ENCODE results near the gene INF2.

Gene INF2

GRCh38 chr14:104678901-104679705 lies 10.3 kb upstream of the INF2 start:
- Histone ChIP-seq H3K27me3 (ENCODE audit: insufficient read depth, low read length) (no peaks in the 10 kb centered on the region), H3K27ac (ENCODE audit: low read length) (peak overlapping the region; percentile 91), H3K9ac (ENCODE audit: low read depth, low read length) (peak overlapping the region; percentile 93; the same call in 1 of the 2 replicates), H3K9me3 (ENCODE audit: insufficient read depth, low read depth, low read length) (no peaks in the 10 kb centered on the region), H3K4me1 (ENCODE audit: insufficient read depth, low read length) (peaks cover 39% of the 10 kb centered on the region), H3K4me3 (ENCODE audit: low read length) (no peak overlapping the region), H3K36me3 (ENCODE audit: insufficient read depth, low read depth, low read length) (no peaks in the 10 kb centered on the region)

GRCh38 chr14:104680056-104680805 lies 9.2 kb upstream of the INF2 start:
- Histone ChIP-seq H3K27me3 (ENCODE audit: insufficient read depth, low read length) (no peaks in the 10 kb centered on the region), H3K4me3 (ENCODE audit: low read length) (no peak overlapping the region), H3K4me1 (ENCODE audit: insufficient read depth, low read length) (peaks cover 39% of the 10 kb centered on the region), H3K27ac (ENCODE audit: low read length) (no peak overlapping the region), H3K9me3 (ENCODE audit: insufficient read depth, low read depth, low read length) (no peaks in the 10 kb centered on the region), H3K36me3 (ENCODE audit: insufficient read depth, low read depth, low read length) (no peaks in the 10 kb centered on the region), H3K9ac (ENCODE audit: low read depth, low read length) (peak overlapping the region; percentile 56; the same call in 1 of the 2 replicates)

GRCh38 chr14:104680806-104681688 lies 8.4 kb upstream of the INF2 start:
- H3K27me3 ChIP-seq (ENCODE audit: insufficient read depth, low read length): no peaks in the 10 kb centered on the region
- peaks cover 39% of the 10 kb centered on the region for H3K4me1 ChIP-seq (ENCODE audit: insufficient read depth, low read length)
- H3K4me3 ChIP-seq (ENCODE audit: low read length): peak overlapping the region; percentile 53; the same call in 1 of the 2 replicates
- H3K36me3 ChIP-seq (ENCODE audit: insufficient read depth, low read depth, low read length): no peaks in the 10 kb centered on the region
- H3K9ac ChIP-seq (ENCODE audit: low read depth, low read length): peak overlapping the region; percentile 56; the same call in 1 of the 2 replicates
- H3K27ac ChIP-seq (ENCODE audit: low read length): peak overlapping the region; percentile 13
- H3K9me3 ChIP-seq (ENCODE audit: insufficient read depth, low read depth, low read length): no peaks in the 10 kb centered on the region

GRCh38 chr14:104681689-104682074 lies 7.7 kb upstream of the INF2 start:
- H3K36me3 ChIP-seq (ENCODE audit: insufficient read depth, low read depth, low read length): no peaks in the 10 kb centered on the region
- H3K4me3 ChIP-seq (ENCODE audit: low read length): peak overlapping the region; percentile 53; the same call in 1 of the 2 replicates
- no peaks in the 10 kb centered on the region for H3K9me3 ChIP-seq (ENCODE audit: insufficient read depth, low read depth, low read length)
- H3K27me3 ChIP-seq (ENCODE audit: insufficient read depth, low read length): no peaks in the 10 kb centered on the region
- H3K9ac ChIP-seq (ENCODE audit: low read depth, low read length): peak overlapping the region; percentile 57; the same call in 1 of the 2 replicates
- H3K4me1 ChIP-seq (ENCODE audit: insufficient read depth, low read length): peaks cover 33% of the 10 kb centered on the region
- peak overlapping the region; percentile 13 for H3K27ac ChIP-seq (ENCODE audit: low read length)

GRCh38 chr14:104682107-104682593 lies 7.3 kb upstream of the INF2 start:
- Histone ChIP-seq H3K27ac (ENCODE audit: low read length) (no peak overlapping the region), H3K4me3 (ENCODE audit: low read length) (peak overlapping the region; percentile 53; the same call in 1 of the 2 replicates), H3K36me3 (ENCODE audit: insufficient read depth, low read depth, low read length) (no peaks in the 10 kb centered on the region), H3K27me3 (ENCODE audit: insufficient read depth, low read length) (no peaks in the 10 kb centered on the region), H3K9ac (ENCODE audit: low read depth, low read length) (peak overlapping the region; percentile 57; the same call in 1 of the 2 replicates), H3K9me3 (ENCODE audit: insufficient read depth, low read depth, low read length) (no peaks in the 10 kb centered on the region), H3K4me1 (ENCODE audit: insufficient read depth, low read length) (peaks cover 28% of the 10 kb centered on the region)

- no peak overlapping the region for H3K27ac ChIP-seq (ENCODE audit: low read length)
- H3K9ac ChIP-seq (ENCODE audit: low read depth, low read length): no peak overlapping the region
- peaks cover 23% of the 10 kb centered on the region for H3K4me1 ChIP-seq (ENCODE audit: insufficient read depth, low read length)
- no peak overlapping the region for H3K4me3 ChIP-seq (ENCODE audit: low read length)
- no peaks in the 10 kb centered on the region for H3K9me3 ChIP-seq (ENCODE audit: insufficient read depth, low read depth, low read length)
- H3K36me3 ChIP-seq (ENCODE audit: insufficient read depth, low read depth, low read length): no peaks in the 10 kb centered on the region
- H3K27me3 ChIP-seq (ENCODE audit: insufficient read depth, low read length): no peaks in the 10 kb centered on the region
These were observed 5.6 kb upstream of the INF2 start for GRCh38 chr14:104683653-104684448.

- Histone ChIP-seq H3K4me1 (ENCODE audit: insufficient read depth, low read length) (peaks cover 23% of the 10 kb centered on the region), H3K9ac (ENCODE audit: low read depth, low read length) (no peak overlapping the region)
These were observed 5.0 kb upstream of the INF2 start for GRCh38 chr14:104684449-104684821.

GRCh38 chr14:104685216-104685997 lies 4.0 kb upstream of the INF2 start:
- H3K9me3 ChIP-seq (ENCODE audit: insufficient read depth, low read depth, low read length): no peaks in the 10 kb centered on the region
- no peaks in the 10 kb centered on the region for H3K36me3 ChIP-seq (ENCODE audit: insufficient read depth, low read depth, low read length)
- no peaks in the 10 kb centered on the region; the same call in 1 of the 2 replicates for H3K27me3 ChIP-seq (ENCODE audit: insufficient read depth, low read length)
- no peak overlapping the region for H3K27ac ChIP-seq (ENCODE audit: low read length)
- H3K4me3 ChIP-seq (ENCODE audit: low read length): no peak overlapping the region
- peaks cover 23% of the 10 kb centered on the region for H3K4me1 ChIP-seq (ENCODE audit: insufficient read depth, low read length)
- no peak overlapping the region for H3K9ac ChIP-seq (ENCODE audit: low read depth, low read length)

More at GRCh38 chr14:104684449-104684821, 5.0 kb upstream of the INF2 start:
- Histone ChIP-seq H3K27ac (ENCODE audit: low read length) (no peak overlapping the region), H3K27me3 (ENCODE audit: insufficient read depth, low read length) (no peaks in the 10 kb centered on the region), H3K36me3 (ENCODE audit: insufficient read depth, low read depth, low read length) (no peaks in the 10 kb centered on the region), H3K9me3 (ENCODE audit: insufficient read depth, low read depth, low read length) (no peaks in the 10 kb centered on the region), H3K4me3 (ENCODE audit: low read length) (no peak overlapping the region)

- Histone ChIP-seq H3K9ac (ENCODE audit: low read depth, low read length) (no peak overlapping the region), H3K27me3 (ENCODE audit: insufficient read depth, low read length) (no peaks in the 10 kb centered on the region; the same call in 1 of the 2 replicates), H3K27ac (ENCODE audit: low read length) (no peak overlapping the region), H3K36me3 (ENCODE audit: insufficient read depth, low read depth, low read length) (no peaks in the 10 kb centered on the region), H3K4me3 (ENCODE audit: low read length) (no peak overlapping the region), H3K4me1 (ENCODE audit: insufficient read depth, low read length) (peaks cover 22% of the 10 kb centered on the region), H3K9me3 (ENCODE audit: insufficient read depth, low read depth, low read length) (no peaks in the 10 kb centered on the region)
These were observed 3.3 kb upstream of the INF2 start for GRCh38 chr14:104685998-104686610.

Data from iPS-20b (cell line).